Measurements from ENCODE around the gene EPX. TPM values are rescaled to one million over a fixed set of nuclear protein-coding genes. Genes with fewer than 3 reads are reported as not detected.

The EPX gene
- total RNA-seq, 1 experiment from 2014 or later = not detected

- Histone ChIP-seq H3K18ac (ENCODE audit: insufficient read length, low read depth, low read length) (no peak overlapping the region), H4K5ac (ENCODE audit: insufficient read length, low read depth, low read length) (no peak overlapping the region), H3K27me3 (ENCODE audit: insufficient read depth, low read length) (no peaks in the 10 kb centered on the region; the same call in 1 of the 2 replicates), H3K79me2 (ENCODE audit: insufficient read depth, low read length) (no peaks in the 10 kb centered on the region), H3T11ph (ENCODE audit: low read length) (no peak overlapping the region), H4K20me1 (ENCODE audit: control insufficient read depth, insufficient read depth, insufficient read length) (no peaks in the 10 kb centered on the region), H2BK5ac (ENCODE audit: insufficient read length, low read length) (no peak overlapping the region), H3K79me1 (ENCODE audit: insufficient read depth, low read depth, low read length, poor library complexity, severe bottlenecking) (no peaks in the 10 kb centered on the region), H3K4me1 (ENCODE audit: insufficient read depth, low read length) (peaks cover 3% of the 10 kb centered on the region), H4K91ac (ENCODE audit: insufficient read length, low read depth, low read length) (no peak overlapping the region), H3K23me2 (ENCODE audit: insufficient read length, low read depth, low read length, poor library complexity, severe bottlenecking) (peaks cover 11% of the 10 kb centered on the region), H3K9ac (ENCODE audit: extremely low read depth, insufficient read length, low read length) (no peak overlapping the region), H3K9me3 (ENCODE audit: control insufficient read depth, low read depth, low read length) (no peaks in the 10 kb centered on the region), H2AFZ (ENCODE audit: low read length) (no peak overlapping the region), H3K4ac (ENCODE audit: low read depth, low read length) (no peak overlapping the region), H3K4me2 (ENCODE audit: insufficient read depth, insufficient read length, low read length) (no peak overlapping the region), H2BK120ac (ENCODE audit: low read depth, low read length, poor library complexity, severe bottlenecking) (no peak overlapping the region), H4K8ac (replicated peaks; ENCODE audit: insufficient read length, low read depth, low read length) (no peak overlapping the region), H3K23ac (ENCODE audit: insufficient read length, low read depth, low read length) (no peak overlapping the region), H3K27ac (ENCODE audit: insufficient read length, low read depth, low read length) (no peak overlapping the region), H2AK5ac (ENCODE audit: insufficient read length, low read length) (no peak overlapping the region), H2BK15ac (ENCODE audit: low read depth, low read length) (no peak overlapping the region), H2BK12ac (ENCODE audit: insufficient read length, low read depth, low read length) (no peak overlapping the region), H2BK20ac (ENCODE audit: low read depth, low read length, poor library complexity, severe bottlenecking) (no peak overlapping the region), H3K56ac (ENCODE audit: insufficient read length, low read depth, low read length) (no peak overlapping the region), H3K14ac (ENCODE audit: insufficient read depth, low read length) (no peak overlapping the region)
- H3K4me1 Mint-ChIP-seq = peaks cover 10 to 13% of the 10 kb centered on the region in 2 experiments
- WGBS (ENCODE audit: extremely low coverage, insufficient read length, low lambda C conversion rate) = no CpG with 5 or more reads among the region's 2 CpGs
- no peak for TF ChIP-seq CTCF (conservative IDR thresholded peaks at IDR 0.05)
- no peaks in the 10 kb centered on the region for H3K9me3 Mint-ChIP-seq
- H3K27me3 Mint-ChIP-seq (ENCODE audit: low read depth) = peaks cover 85% of the 10 kb centered on the region
- no peak for DNase-seq
- H3K27ac Mint-ChIP-seq = no peak overlapping the region
- H3K4me3 Mint-ChIP-seq = no peak overlapping the region
- H3K36me3 Mint-ChIP-seq (ENCODE audit: insufficient read depth in 1 of 3, low read depth in 3 of 3) = no peaks in the 10 kb centered on the region; a peak in 1 of 7 replicates
Measured at GRCh38 chr17:58153046-58153445, 39.5 kb upstream of the EPX start.

All from H9 (cell line).